CD4-positive, alpha-beta T cell treated with Interleukin-15 for 1 hour (primary cell): ENCODE results near the gene SMIM3.
"Not testable (repeated sequence)": the region's sequence is repeated elsewhere in the genome, so short reads cannot be mapped to it uniquely, and the experiment has no call there.

Experiments used
- DNase-seq: peaks from one replicate; pipeline ENCODE4 v3.0.0-alpha.2; 2020

SMIM3 gene

GRCh38 chr5:150801117-150801927 is 22.8 kb downstream of the SMIM3 start:
- DNase-seq, result no peak

GRCh38 chr5:150804388-150804787 is 25.8 kb downstream of the SMIM3 start:
- no peak for DNase-seq

- no peak for DNase-seq
Measured at GRCh38 chr5:150809363-150809762, 30.8 kb downstream of the SMIM3 start.

GRCh38 chr5:150815010-150815409 is 36.5 kb downstream of the SMIM3 start:
- DNase-seq, result no peak

GRCh38 chr5:150816946-150817345 is 38.4 kb downstream of the SMIM3 start:
- DNase-seq, result no peak

GRCh38 chr5:150829744-150830143 is 51.2 kb downstream of the SMIM3 start:
- no peak for DNase-seq

GRCh38 chr5:150831821-150832220 is 53.3 kb downstream of the SMIM3 start:
- not testable (repeated sequence) for DNase-seq

GRCh38 chr5:150836064-150836463 is 57.5 kb downstream of the SMIM3 start:
- DNase-seq, result no peak

GRCh38 chr5:150836703-150837102 is 58.1 kb downstream of the SMIM3 start:
- no peak for DNase-seq

- not testable (repeated sequence) for DNase-seq
Measured at GRCh38 chr5:150845185-150845859, 66.8 kb downstream of the SMIM3 start.

- DNase-seq, result peak; percentile 54
Measured at GRCh38 chr5:150846308-150846653, 67.7 kb downstream of the SMIM3 start, which contains the start of gene IRGM. Gene IRGM, plus strand, starts transcription at chr5:150846521. Its CDS starts 1,603 bp downstream, at chr5:150848124.
